HCT116 (cell line): ENCODE data around the gene FCMR. TPM values are rescaled to one million over a fixed set of nuclear protein-coding genes. Genes with fewer than 3 reads are reported as not detected.

ENCODE experiments used
- ATAC-seq: fragments of 200-7000 bp; cut with Tn5 transposase; 2 replicates; pipeline ENCODE4 v1.9.1; 2020; ENCODE audit warnings: mild to moderate bottlenecking, moderate library complexity
- BruUV-seq: library from RNA; stranded (reverse); fragments of 400-500 nt; replicated peaks from 2 replicates; lab custom pipeline; 2021; lab: Mats Ljungman, UMichigan
- CTCF ChIA-PET: fragments of 300-600 bp; sonication (Branson Sonifier 250); formaldehyde crosslinking; loops from one replicate; lab custom pipeline; 2021; ENCODE audit warnings: antibody characterized with exemption; lab: Charles Lee
- POLR2A ChIA-PET: fragments of 300-600, 350-600 bp; sonication (Branson Sonifier 250); formaldehyde crosslinking; loops from one replicate; lab custom pipeline; 2021; ENCODE audit warnings: antibody characterized with exemption; lab: Charles Lee
- RAD21 ChIA-PET, 2 experiments: fragments of 300-600 bp; sonication (Branson Sonifier 250); formaldehyde crosslinking; loops; one replicate each; lab custom pipeline; 2023; ENCODE audit warnings: low total read pairs in 2 of 2; ENCODE audit not compliant: uncharacterized antibody in 2 of 2, unreplicated experiment in 2 of 2, low non-redundant PET in 1 of 2; lab: Charles Lee
- DNase-seq: peaks from one replicate; pipeline ENCODE4 v3.0.0-alpha.2; 2010; ENCODE audit warnings: low read depth, low spot score
- H2AFZ ChIP-seq: fragments of 200-600 bp; shearing (Covaris generic), sonication (generic); 2 replicates; pipeline ENCODE4 v1.6.1; 2017; ENCODE audit warnings: low read depth, mixed run types, mixed read lengths, antibody characterized with exemption, low read length; ENCODE audit not compliant: poor library complexity, severe bottlenecking
- H3K27ac ChIP-seq: 2 replicates; pipeline ENCODE4 v1.5.1; 2012; ENCODE audit warnings: low read depth, low read length
- H3K27me3 ChIP-seq: fragments of 200-600 bp; sonication (generic); 2 replicates; pipeline ENCODE4 v1.6.1; 2016; ENCODE audit warnings: mixed run types, low read length, mixed read lengths; ENCODE audit not compliant: insufficient read depth
- H3K36me3 ChIP-seq, 2 experiments: fragments of 200-500 bp in 1 of 2; fragments of 200-600 bp in 1 of 2; sonication (Bioruptor generic) in 1 of 2; sonication (generic) in 1 of 2; 2 replicates each; pipeline versions ENCODE4 v1.5.1 to v1.6.1; 2014 to 2016; ENCODE audit warnings: low read length in 2 of 2, inconsistent platforms in 1 of 2, mixed read lengths in 1 of 2, mixed run types in 1 of 2; ENCODE audit not compliant: insufficient read depth in 2 of 2, control insufficient read depth in 1 of 2
- H3K4me1 ChIP-seq, 2 experiments: fragments of 200-600 bp in 1 of 2; sonication (generic) in 1 of 2; 2 replicates each; pipeline versions ENCODE4 v1.5.1 to v1.6.1; 2012 to 2017; ENCODE audit warnings: low read length in 2 of 2, inconsistent platforms in 1 of 2, mild to moderate bottlenecking in 1 of 2, mixed read lengths in 1 of 2, mixed run types in 1 of 2, moderate library complexity in 1 of 2; ENCODE audit not compliant: insufficient read depth in 2 of 2, control insufficient read depth in 1 of 2
- H3K4me2 ChIP-seq: fragments of 200-600 bp; sonication (generic); 2 replicates; pipeline ENCODE4 v1.6.1; 2017; ENCODE audit warnings: mixed run types, low read length, mixed read lengths
- H3K4me3 ChIP-seq, 2 experiments: fragments of 200-600 bp in 1 of 2; sonication (generic) in 1 of 2; replicated peaks in 1 of 2; 2 replicates each; pipeline ENCODE4 v1.5.1; 2011 to 2016; ENCODE audit warnings: low read length in 2 of 2, control low read depth in 1 of 2, low read depth in 1 of 2, mild to moderate bottlenecking in 1 of 2, mixed read lengths in 1 of 2, mixed run types in 1 of 2
- H3K79me2 ChIP-seq: fragments of 200-600 bp; sonication (generic); 2 replicates; pipeline ENCODE4 v1.6.1; 2017; ENCODE audit warnings: mild to moderate bottlenecking, mixed run types, low read length, moderate library complexity, mixed read lengths; ENCODE audit not compliant: insufficient read depth
- H3K9ac ChIP-seq: fragments of 200-600 bp; sonication (generic); 2 replicates; pipeline ENCODE4 v1.6.1; 2016; ENCODE audit warnings: low read length, mixed read lengths
- H3K9me2 ChIP-seq: fragments of 200-600 bp; sonication (generic), shearing (Covaris generic); 2 replicates; pipeline ENCODE4 v1.6.1; 2017; ENCODE audit warnings: mixed run types, mild to moderate bottlenecking, moderate library complexity; ENCODE audit not compliant: insufficient read depth
- H3K9me3 ChIP-seq, 2 experiments: fragments of 200-500 bp in 1 of 2; fragments of 200-600 bp in 1 of 2; sonication (Bioruptor generic) in 1 of 2; sonication (generic) in 1 of 2; 2 replicates each; pipeline ENCODE4 v1.6.1; 2014 to 2017; ENCODE audit warnings: low read length in 2 of 2, mixed read lengths in 2 of 2, inconsistent platforms in 1 of 2, low read depth in 1 of 2, mild to moderate bottlenecking in 1 of 2, mixed run types in 1 of 2, moderate library complexity in 1 of 2; ENCODE audit not compliant: control insufficient read depth in 1 of 2, insufficient read depth in 1 of 2
- H4K20me1 ChIP-seq: fragments of 200-600 bp; sonication (generic), shearing (Covaris generic); 2 replicates; pipeline ENCODE4 v1.6.1; 2017; ENCODE audit warnings: mixed run types, mild to moderate bottlenecking, moderate library complexity; ENCODE audit not compliant: insufficient read depth
- ATF3 ChIP-seq: IDR thresholded peaks from 2 replicates; pipeline ENCODE4 v1.6.1; 2012
- CEBPB ChIP-seq: IDR thresholded peaks from 2 replicates; pipeline ENCODE4 v1.6.1; 2012; ENCODE audit warnings: low read depth
- EGR1 ChIP-seq: IDR thresholded peaks from 2 replicates; pipeline ENCODE4 v1.6.1; 2012; ENCODE audit warnings: low read depth
- ELF1 ChIP-seq: IDR thresholded peaks from 2 replicates; pipeline ENCODE4 v1.6.1; 2012; ENCODE audit warnings: low read depth, borderline replicate concordance
- FOSL1 ChIP-seq: IDR thresholded peaks from 2 replicates; pipeline ENCODE4 v1.6.1; 2012; ENCODE audit warnings: low read depth
- JUND ChIP-seq: IDR thresholded peaks from 2 replicates; pipeline ENCODE4 v1.6.1; 2012
- POLR2AphosphoS5 ChIP-seq: IDR thresholded peaks from 2 replicates; pipeline ENCODE4 v1.6.1; 2011; ENCODE audit warnings: mild to moderate bottlenecking, low read depth, low read length, moderate library complexity
- SIN3A ChIP-seq: IDR thresholded peaks from 2 replicates; pipeline ENCODE4 v1.6.1; 2012; ENCODE audit warnings: low read depth
- SP1 ChIP-seq: IDR thresholded peaks from 2 replicates; pipeline ENCODE4 v1.6.1; 2012; ENCODE audit warnings: low read depth
- TCF7L2 ChIP-seq: IDR thresholded peaks from 2 replicates; pipeline ENCODE4 v1.7.0; 2011; ENCODE audit warnings: borderline replicate concordance, inconsistent platforms; ENCODE audit not compliant: insufficient read depth, insufficient read length; ENCODE audit errors: extremely low read depth
- ZNF274 ChIP-seq: fragments of 200-500 bp; sonication (Bioruptor generic); IDR thresholded peaks from 2 replicates; pipeline ENCODE4 v1.6.1; 2014; ENCODE audit warnings: mild to moderate bottlenecking, low read depth, low read length, inconsistent platforms
- intact Hi-C: fragments of 100-400 bp; cut with micrococcal nuclease; formaldehyde crosslinking; loops from 2 replicates; pipeline ENCODE4 v1.10.0; 2022
- total RNA-seq: library from RNA; stranded (reverse); gene quantifications from one replicate; pipeline ENCODE4 v1.2.1, GENCODE V29; 2021; ENCODE audit not compliant: unreplicated experiment
- TF ChIP-seq, protein P1 (sequence below): IDR thresholded peaks from 2 replicates; pipeline ENCODE4 v1.6.1; 2012
- TF ChIP-seq, protein P2 (sequence below), 3 experiments: fragments of 200-600 bp in 1 of 3; sonication (generic) in 1 of 3; IDR thresholded peaks in 2 of 3; conservative IDR thresholded peaks in 1 of 3; 2 replicates each; pipeline ENCODE4 v1.5.1; 2012 to 2017; ENCODE audit warnings: low read depth in 2 of 3, low read length in 2 of 3, antibody characterized with exemption in 1 of 3, borderline replicate concordance in 1 of 3, control low read depth in 1 of 3, mild to moderate bottlenecking in 1 of 3, mixed read lengths in 1 of 3, mixed run types in 1 of 3, moderate library complexity in 1 of 3; ENCODE audit not compliant: insufficient read depth in 1 of 3

FCMR gene
- total RNA-seq, 1 experiment from 2014 or later: 0.61 TPM

GRCh38 chr1:206890125-206891060 is 31.3 kb downstream of the FCMR start:
- CTCF ChIA-PET: no interaction called here

DNA sequence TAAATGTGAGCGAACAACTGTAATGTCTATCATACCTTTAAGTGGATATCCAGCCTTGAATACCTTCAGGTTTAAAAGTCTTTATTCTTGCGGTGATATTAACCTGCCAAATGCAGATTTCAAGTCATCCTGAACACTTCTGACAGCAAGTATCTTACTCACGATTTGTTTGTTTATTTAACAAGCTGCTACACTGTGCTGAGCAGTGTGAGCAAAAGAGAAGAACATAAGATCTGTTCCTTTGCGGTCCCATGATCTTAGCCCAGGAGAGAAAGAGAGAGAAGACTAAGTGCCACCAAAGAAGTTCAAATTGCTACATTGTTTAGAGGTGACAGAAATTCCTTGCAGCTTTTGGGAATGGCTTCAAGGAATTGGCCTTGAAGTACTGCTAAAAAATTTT is 34.0 kb downstream of the FCMR start:
- BruUV-seq: no TSS peak
- no peak for DNase-seq
- no peak for ATAC-seq
- Histone ChIP-seq H3K4me1 (no peaks in the 10 kb centered on the region), H3K9me2 (no peaks in the 10 kb centered on the region), H3K27me3 (no peaks in the 10 kb centered on the region), H3K36me3 (no peaks in the 10 kb centered on the region), H3K9ac (no peak overlapping the region), H3K79me2 (no peaks in the 10 kb centered on the region), H3K4me3 (no peak overlapping the region), H3K27ac (no peak overlapping the region), H3K9me3 (no peaks in the 10 kb centered on the region), H2AFZ (no peak overlapping the region), H3K4me2 (no peak overlapping the region), H4K20me1 (no peaks in the 10 kb centered on the region)
- RAD21 ChIA-PET: no interaction called here
- CTCF ChIA-PET: no interaction called here
- POLR2A ChIA-PET: no interaction called here
- intact Hi-C loops: no loop called here
- TF ChIP-seq FOSL1: no peak
- no peak for TF ChIP-seq CEBPB
- TF ChIP-seq JUND: no peak
- TF ChIP-seq EGR1: no peak
- TF ChIP-seq TCF7L2: no peak
- no peak for TF ChIP-seq ZNF274
- TF ChIP-seq SP1: no peak
- no peak for TF ChIP-seq ELF1
- TF ChIP-seq SIN3A: no peak
- TF ChIP-seq, protein P1, sequence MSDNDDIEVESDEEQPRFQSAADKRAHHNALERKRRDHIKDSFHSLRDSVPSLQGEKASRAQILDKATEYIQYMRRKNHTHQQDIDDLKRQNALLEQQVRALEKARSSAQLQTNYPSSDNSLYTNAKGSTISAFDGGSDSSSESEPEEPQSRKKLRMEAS: no peak
- TF ChIP-seq, protein P2, sequence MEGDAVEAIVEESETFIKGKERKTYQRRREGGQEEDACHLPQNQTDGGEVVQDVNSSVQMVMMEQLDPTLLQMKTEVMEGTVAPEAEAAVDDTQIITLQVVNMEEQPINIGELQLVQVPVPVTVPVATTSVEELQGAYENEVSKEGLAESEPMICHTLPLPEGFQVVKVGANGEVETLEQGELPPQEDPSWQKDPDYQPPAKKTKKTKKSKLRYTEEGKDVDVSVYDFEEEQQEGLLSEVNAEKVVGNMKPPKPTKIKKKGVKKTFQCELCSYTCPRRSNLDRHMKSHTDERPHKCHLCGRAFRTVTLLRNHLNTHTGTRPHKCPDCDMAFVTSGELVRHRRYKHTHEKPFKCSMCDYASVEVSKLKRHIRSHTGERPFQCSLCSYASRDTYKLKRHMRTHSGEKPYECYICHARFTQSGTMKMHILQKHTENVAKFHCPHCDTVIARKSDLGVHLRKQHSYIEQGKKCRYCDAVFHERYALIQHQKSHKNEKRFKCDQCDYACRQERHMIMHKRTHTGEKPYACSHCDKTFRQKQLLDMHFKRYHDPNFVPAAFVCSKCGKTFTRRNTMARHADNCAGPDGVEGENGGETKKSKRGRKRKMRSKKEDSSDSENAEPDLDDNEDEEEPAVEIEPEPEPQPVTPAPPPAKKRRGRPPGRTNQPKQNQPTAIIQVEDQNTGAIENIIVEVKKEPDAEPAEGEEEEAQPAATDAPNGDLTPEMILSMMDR (IDR thresholded peaks at IDR 0.05 in 2 of 3, conservative IDR thresholded peaks at IDR 0.05 in 1 of 3; ENCODE audit: borderline replicate concordance in 1 of 3, insufficient read depth in 1 of 3, low read depth in 2 of 3, low read length in 2 of 3): no peak
- no peak for TF ChIP-seq POLR2AphosphoS5
- TF ChIP-seq ATF3: no peak

More at GRCh38 chr1:206890125-206891060, 31.3 kb downstream of the FCMR start:
- H3K9me2 ChIP-seq: no peaks in the 10 kb centered on the region
- no peaks in the 10 kb centered on the region for H3K79me2 ChIP-seq
- H2AFZ ChIP-seq: no peak overlapping the region
- RAD21 ChIA-PET: no interaction called here
- intact Hi-C loops: no loop called here
- H3K4me2 ChIP-seq: no peak overlapping the region
- ATAC-seq (no peak), DNase-seq (no peak)
- TF ChIP-seq POLR2AphosphoS5: no peak
- no peak overlapping the region for H3K27ac ChIP-seq
- H3K4me3 ChIP-seq: no peak overlapping the region
- H3K36me3 ChIP-seq: no peaks in the 10 kb centered on the region
- no peaks in the 10 kb centered on the region for H4K20me1 ChIP-seq
- POLR2A ChIA-PET: no interaction called here
- H3K4me1 ChIP-seq: peaks cover 0 to 3% of the 10 kb centered on the region in 2 experiments; a peak in 1 of 4 replicates
- H3K9ac ChIP-seq: no peak overlapping the region
- H3K27me3 ChIP-seq: no peaks in the 10 kb centered on the region
- no peaks in the 10 kb centered on the region for H3K9me3 ChIP-seq
- BruUV-seq: no TSS peak
